ENCODE measurements around the gene TSHZ3.

TSHZ3 gene

DNA sequence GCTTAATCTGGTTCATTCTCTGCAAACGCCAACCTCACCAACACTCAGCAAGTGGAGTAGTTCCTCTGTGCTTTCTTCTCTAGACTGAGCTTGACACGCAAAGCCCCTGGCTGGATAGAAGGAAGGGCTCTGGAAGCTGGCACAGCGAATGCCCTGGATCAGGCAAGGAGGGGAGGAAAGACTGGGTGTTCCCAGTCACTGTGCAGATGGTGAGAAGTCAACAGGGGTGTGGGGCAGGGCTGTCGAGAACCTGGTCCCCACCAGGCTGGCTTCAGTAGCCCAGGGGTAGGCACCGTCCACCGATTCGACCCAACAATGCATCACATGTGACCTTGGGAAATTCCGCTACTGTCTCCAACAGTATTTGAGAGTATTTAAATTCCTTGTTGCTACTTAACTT lies 65.5 kb downstream of the TSHZ3 start:
- DNase-seq (ENCODE audit: low spot score) = no peak

DNA sequence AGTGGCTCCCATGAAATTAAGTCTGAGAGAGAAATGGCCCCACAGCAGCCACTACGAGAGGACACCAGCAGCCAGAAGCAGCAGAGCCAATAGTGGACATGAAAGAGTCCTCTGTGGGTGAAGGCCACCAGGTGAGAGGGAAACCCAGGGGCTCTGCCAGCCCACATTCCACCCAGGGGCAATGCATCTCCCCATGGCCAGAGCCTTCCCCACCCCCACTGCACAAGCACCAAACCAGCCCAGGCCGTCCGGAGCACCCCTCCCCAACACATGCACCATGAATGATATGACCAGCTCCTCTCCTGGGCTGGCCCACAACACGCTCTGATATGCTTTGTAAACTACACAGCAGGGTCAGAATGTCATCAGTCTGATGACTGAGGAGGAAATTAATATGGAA lies 66.9 kb downstream of the TSHZ3 start:
- DNase-seq (ENCODE audit: low spot score) = no peak

DNA sequence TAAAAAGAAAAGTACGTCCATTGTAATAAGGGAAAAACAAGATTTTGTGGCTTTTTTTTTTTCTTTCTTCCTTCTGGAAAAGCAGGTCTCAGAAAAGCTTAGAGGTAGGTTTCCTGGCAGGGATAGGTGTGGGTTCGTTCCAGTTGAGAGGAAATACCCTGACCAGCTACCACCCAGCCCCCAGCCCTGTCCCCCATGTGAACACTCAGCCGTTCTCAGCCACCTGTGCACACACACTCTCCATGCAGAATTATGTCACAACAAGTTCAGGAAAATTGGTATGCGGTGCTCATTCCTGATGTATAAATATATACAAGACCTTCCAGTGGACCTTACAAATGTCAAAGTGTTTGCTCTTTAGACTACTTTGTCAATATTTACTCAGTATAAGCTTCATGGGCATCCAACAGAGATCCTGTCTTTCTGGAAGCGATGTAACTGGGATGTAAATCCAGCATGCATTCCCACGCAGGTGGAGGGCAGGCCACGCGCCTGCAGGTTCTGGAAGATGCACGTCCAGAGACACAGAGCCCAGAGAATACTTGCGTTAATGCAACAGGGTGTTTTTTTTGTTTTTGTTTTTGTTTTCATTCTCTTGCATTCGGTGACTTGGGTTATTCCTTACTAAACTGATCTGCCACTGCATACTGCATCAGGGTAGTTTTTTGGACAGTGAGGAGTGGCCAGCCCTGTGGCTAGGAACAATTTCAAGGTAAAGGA lies 68.8 kb downstream of the TSHZ3 start:
- DNase-seq (ENCODE audit: low spot score) = no peak

DNA sequence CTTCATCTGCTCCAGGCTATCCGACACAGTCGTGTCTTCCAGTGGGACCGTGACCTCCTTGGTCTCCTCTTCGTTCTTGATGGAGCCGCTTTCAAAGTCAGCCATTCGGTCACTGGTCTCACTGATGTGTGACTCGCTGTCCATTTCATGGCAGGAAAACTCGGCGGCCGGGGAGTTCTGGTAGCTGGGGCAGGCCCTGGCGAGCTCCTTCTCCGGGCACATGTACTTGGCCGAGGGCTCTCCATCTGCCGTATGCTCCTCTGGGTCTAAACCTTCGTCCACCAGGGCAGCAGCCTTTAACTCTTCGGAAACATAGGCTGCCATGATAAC lies 69.8 kb downstream of the TSHZ3 start:
- no peak for DNase-seq (ENCODE audit: low spot score)

GRCh38 chr19:31278555-31279435 lies 70.4 kb downstream of the TSHZ3 start:
- DNase-seq (ENCODE audit: low spot score) = no peak

DNA sequence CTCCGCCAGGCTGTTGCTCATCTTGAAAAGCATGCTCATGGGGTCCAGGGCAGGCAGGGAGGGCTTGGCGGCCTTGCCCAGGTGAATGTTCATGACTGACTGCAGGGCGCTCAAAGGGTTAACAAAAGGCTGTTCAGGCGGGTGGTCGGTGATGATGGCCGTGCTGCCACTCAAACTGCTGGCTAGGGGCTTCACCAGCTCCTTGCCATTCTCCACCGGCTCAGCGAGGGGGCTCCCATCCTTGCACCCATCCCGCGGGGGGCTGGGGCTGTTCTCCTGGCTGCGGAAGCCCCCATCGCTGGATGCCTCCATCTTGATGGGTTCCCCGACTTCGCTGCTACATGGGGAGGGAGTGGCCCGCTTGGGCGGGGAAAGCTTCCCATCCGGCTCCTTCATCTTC lies 71.7 kb downstream of the TSHZ3 start:
- DNase-seq (ENCODE audit: low spot score) = no peak

DNA sequence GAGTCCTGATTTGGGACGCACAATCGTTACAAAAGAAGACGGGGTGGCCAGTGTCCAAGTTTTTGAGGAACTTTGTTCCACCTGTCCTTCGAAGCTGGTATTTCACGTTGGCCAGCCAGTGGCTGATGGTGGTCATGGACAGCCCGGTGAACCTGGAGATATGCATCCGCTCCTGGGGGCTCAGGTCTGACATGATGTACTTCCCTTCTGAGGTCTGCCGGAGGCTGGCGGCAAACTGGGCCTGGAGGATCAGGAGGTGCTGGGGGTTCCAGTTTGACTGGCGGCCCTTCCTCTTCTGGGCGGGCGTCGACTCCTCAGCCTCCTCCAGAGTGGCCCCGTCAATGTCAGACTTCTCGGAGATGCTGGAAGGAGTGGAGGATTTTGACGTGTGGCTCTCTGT lies 72.4 kb downstream of the TSHZ3 start:
- DNase-seq (ENCODE audit: low spot score) = no peak

GRCh38 chr19:31275068-31275334 lies 74.2 kb downstream of the TSHZ3 start:
- DNase-seq (ENCODE audit: low spot score) = no peak

- DNase-seq (ENCODE audit: low spot score) = no peak
Measured at GRCh38 chr19:31274251-31275067, 74.8 kb downstream of the TSHZ3 start.

GRCh38 chr19:31272583-31273106 lies 76.6 kb downstream of the TSHZ3 start:
- DNase-seq (ENCODE audit: low spot score) = no peak

- no peak for DNase-seq (ENCODE audit: low spot score)
Measured at GRCh38 chr19:31271306-31271911, 77.8 kb downstream of the TSHZ3 start.

DNA sequence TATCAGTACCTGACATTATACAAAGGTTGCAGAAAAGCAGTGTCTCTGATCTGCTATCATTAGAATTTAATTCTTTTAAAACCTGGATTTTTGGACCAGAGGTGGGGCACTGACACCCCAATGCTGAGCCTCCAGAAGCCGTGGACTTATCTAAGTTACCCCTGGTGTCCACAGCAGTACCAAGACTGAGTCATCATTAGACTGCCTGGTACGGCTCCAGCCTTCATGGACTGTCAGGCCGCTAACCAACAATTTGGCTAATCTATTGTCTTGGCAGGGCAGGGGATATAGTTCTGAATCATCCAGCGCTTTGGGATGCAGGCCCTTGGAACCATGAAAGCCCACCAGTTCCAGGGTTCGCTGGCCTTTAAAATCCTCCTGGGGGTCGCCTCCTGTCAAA lies 78.3 kb downstream of the TSHZ3 start:
- no peak for DNase-seq (ENCODE audit: low spot score)

DNA sequence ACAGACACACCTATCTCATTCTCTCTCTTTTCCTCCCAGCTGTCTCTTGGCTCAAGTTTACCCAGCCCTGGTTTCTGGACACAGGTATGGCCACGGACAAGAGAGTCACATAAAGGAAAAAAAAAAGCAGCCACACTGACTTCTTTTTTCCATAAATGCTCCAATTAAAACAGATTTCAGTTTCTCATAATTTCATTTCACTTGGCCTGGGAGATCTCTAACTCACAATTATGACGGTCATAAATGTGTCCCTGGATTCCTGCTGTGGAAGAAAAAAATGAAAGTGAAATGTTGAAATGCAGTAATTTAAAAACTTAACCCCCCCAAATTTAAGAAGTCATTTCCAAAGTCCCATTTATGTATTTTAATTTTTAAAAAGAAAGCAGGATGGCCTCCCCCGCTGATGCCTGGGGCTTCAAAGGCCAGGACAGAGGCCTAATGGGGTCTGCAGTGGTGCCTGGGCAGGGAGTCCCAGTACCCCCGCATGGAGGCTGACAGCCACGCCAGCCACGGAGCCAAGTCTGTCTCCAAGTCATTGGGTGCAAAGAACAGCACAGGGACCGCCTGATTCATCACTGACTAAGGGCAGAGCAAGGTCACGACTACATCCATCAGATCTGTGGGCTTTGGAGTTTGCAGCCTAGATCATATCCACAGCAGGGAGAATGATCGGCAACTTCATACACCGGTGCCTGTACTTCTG lies 79.7 kb downstream of the TSHZ3 start:
- no peak for DNase-seq (ENCODE audit: low spot score)

GRCh38 chr19:31268751-31269383 lies 80.4 kb downstream of the TSHZ3 start:
- DNase-seq (ENCODE audit: low spot score) = no peak

- no peak for DNase-seq (ENCODE audit: low spot score)
Measured at GRCh38 chr19:31266731-31267130, 82.5 kb downstream of the TSHZ3 start.

- no peak for DNase-seq (ENCODE audit: low spot score)
Measured at GRCh38 chr19:31266196-31266595, 83.0 kb downstream of the TSHZ3 start.

DNA sequence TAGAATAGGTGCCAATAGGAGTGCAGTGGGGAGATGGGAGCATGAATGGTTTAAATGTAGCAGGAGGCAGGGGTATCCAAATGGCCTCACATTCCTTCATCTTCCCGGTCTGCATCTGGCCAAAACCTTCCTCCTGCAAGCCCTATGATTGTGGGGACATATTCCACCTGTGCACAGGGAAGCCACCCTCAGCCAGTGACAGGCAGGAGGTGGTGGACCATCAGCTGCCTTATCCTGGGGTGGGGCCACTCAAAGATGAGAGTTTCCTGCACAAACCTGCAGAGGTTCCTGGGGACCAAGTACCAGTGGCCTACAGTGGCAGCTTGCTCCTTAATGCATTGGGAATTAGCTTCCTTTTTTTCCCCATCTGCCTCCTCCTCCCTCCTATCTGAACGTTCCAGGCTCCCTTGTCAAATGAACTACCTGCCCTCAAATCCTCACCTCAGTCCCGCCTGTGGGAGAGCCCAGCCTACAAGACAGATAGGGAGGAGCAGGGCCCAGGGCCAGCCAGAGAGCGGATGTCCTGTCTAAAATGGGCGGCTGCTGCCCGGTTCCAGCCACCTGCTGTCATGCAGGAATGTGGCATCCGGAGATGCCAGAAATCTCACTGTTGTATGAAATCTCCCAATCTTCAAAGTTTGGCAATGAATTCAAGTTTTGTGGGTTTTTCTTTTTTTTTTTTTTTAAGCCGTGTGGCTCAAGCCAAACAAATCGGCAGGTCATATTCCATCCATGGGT lies 85.0 kb downstream of the TSHZ3 start:
- DNase-seq (ENCODE audit: low spot score) = no peak

- no peak for DNase-seq (ENCODE audit: low spot score)
Measured at GRCh38 chr19:31263328-31263727, 85.9 kb downstream of the TSHZ3 start.

GRCh38 chr19:31262725-31263191 lies 86.5 kb downstream of the TSHZ3 start:
- no peak for DNase-seq (ENCODE audit: low spot score)

GRCh38 chr19:31261603-31262212 lies 87.5 kb downstream of the TSHZ3 start:
- no peak for DNase-seq (ENCODE audit: low spot score)
